GM23338 (cell line): Measurements from ENCODE around the gene EPHA4.

ENCODE experiments used
- CTCF ChIP-seq, 2 experiments: fragments of 200-600 bp in 1 of 2; sonication (generic) in 1 of 2; conservative IDR thresholded peaks; 2 replicates each; pipeline versions ENCODE4 v1.5.1 to v1.6.1; 2016 to 2017; ENCODE audit warnings: antibody characterized with exemption in 2 of 2, low read depth in 2 of 2, mild to moderate bottlenecking in 2 of 2, moderate library complexity in 1 of 2
- EZH2 ChIP-seq: fragments of 200-600 bp; sonication (generic); IDR thresholded peaks from one replicate; pipeline ENCODE4 v1.8.0; 2017; ENCODE audit warnings: antibody characterized with exemption, mild to moderate bottlenecking, low read depth; ENCODE audit not compliant: unreplicated experiment
- EZH2phosphoT487 ChIP-seq: fragments of 200-600 bp; sonication (generic); IDR thresholded peaks from one replicate; pipeline ENCODE4 v1.8.1; 2018; ENCODE audit warnings: antibody characterized with exemption; ENCODE audit not compliant: unreplicated experiment
- POLR2AphosphoS5 ChIP-seq: IDR thresholded peaks from 2 replicates; pipeline ENCODE4 v1.6.1; 2016; ENCODE audit warnings: antibody characterized with exemption, low read depth
- REST ChIP-seq: IDR thresholded peaks from one replicate; pipeline ENCODE4 v1.6.1; 2018; ENCODE audit warnings: antibody characterized with exemption; ENCODE audit not compliant: unreplicated experiment
- ZNF114 ChIP-seq: fragments of 250-450 bp; sonication (Bioruptor Pico); IDR thresholded peaks from 2 replicates; pipeline ENCODE4 v1.5.0; 2020; ENCODE audit warnings: mild to moderate bottlenecking, moderate library complexity

GRCh38 chr2:221568299-221568698 is 3.8 kb downstream of the EPHA4 start:
- TF ChIP-seq CTCF (conservative IDR thresholded peaks at IDR 0.05; ENCODE audit: low read depth in 2 of 2) (no peak), EZH2phosphoT487 (no peak), POLR2AphosphoS5 (no peak), EZH2 (no peak), REST (no peak), ZNF114 (CRISPR knock-in tag) (no peak)
